Smooth muscle cell (in vitro differentiated cells): Measurements from ENCODE around the gene CEBPE. TPM values are rescaled to one million over a fixed set of nuclear protein-coding genes. Genes with fewer than 3 reads are reported as not detected.
A peak's percentile ranks its signal among the peaks of the same experiment; 100 is the strongest.

Experiments used
- DNase-seq: peaks from one replicate; lab custom pipeline; 2025; ENCODE audit not compliant: unreplicated experiment; lab: John Stamatoyannopoulos, UW
- H2AFZ ChIP-seq: fragments of 200-600 bp; sonication (generic); 2 replicates; pipeline ENCODE4 v1.6.0; 2016; ENCODE audit warnings: antibody characterized with exemption, low read depth, mild to moderate bottlenecking
- H3F3A ChIP-seq: fragments of 200-600 bp; sonication (generic); 2 replicates; pipeline ENCODE4 v1.6.0; 2017; ENCODE audit warnings: antibody characterized with exemption, low read depth
- H3K27ac ChIP-seq: fragments of 200-600 bp; sonication (generic); 2 replicates; pipeline ENCODE4 v1.5.1; 2016; ENCODE audit warnings: low read depth, mild to moderate bottlenecking
- H3K27me3 ChIP-seq: fragments of 200-600 bp; sonication (generic); 2 replicates; pipeline ENCODE4 v1.6.1; 2016; ENCODE audit warnings: low read depth, mild to moderate bottlenecking
- H3K36me3 ChIP-seq: fragments of 200-600 bp; sonication (generic); 2 replicates; pipeline ENCODE4 v1.5.1; 2016; ENCODE audit warnings: low read depth
- H3K4me1 ChIP-seq: fragments of 200-600 bp; sonication (generic); 2 replicates; pipeline ENCODE4 v1.5.1; 2016; ENCODE audit warnings: low read depth
- H3K4me2 ChIP-seq: fragments of 200-600 bp; sonication (generic); 2 replicates; pipeline ENCODE4 v1.6.0; 2016; ENCODE audit warnings: mild to moderate bottlenecking
- H3K4me3 ChIP-seq: fragments of 200-600 bp; sonication (generic); 2 replicates; pipeline ENCODE4 v1.5.1; 2016; ENCODE audit warnings: mild to moderate bottlenecking
- H3K79me2 ChIP-seq: fragments of 200-600 bp; sonication (generic); 2 replicates; pipeline ENCODE4 v1.6.0; 2016; ENCODE audit warnings: low read depth, mild to moderate bottlenecking
- H3K9ac ChIP-seq: fragments of 200-600 bp; sonication (generic); 2 replicates; pipeline ENCODE4 v1.6.0; 2016; ENCODE audit warnings: low read depth
- H3K9me3 ChIP-seq: fragments of 200-600 bp; sonication (generic); replicated peaks from 2 replicates; pipeline ENCODE4 v1.5.1; 2016; ENCODE audit warnings: low read depth
- H4K20me1 ChIP-seq: fragments of 200-600 bp; sonication (generic); 2 replicates; pipeline ENCODE4 v1.6.0; 2016; ENCODE audit warnings: low read depth
- WGBS: methylation state at CpG from one replicate; pipeline ENCODE4 v1.1.7; 2016; ENCODE audit warnings: low lambda C conversion rate; 5-methylcytosine and 5-hydroxymethylcytosine counted together
- polyA plus RNA-seq: library from polyadenylated mRNA; unstranded; fragments of >200 nt; fragmentation: Nextera tagmentation; extraction: Ambion mirVana; gene quantifications from 2 replicates; pipeline ENCODE4 v1.2.1, GENCODE V29; 2016
- small RNA-seq: library from RNA; depleted of rRNA; stranded (forward); fragments of <200 nt; gene quantifications from one replicate; pipeline ENCODE3, GENCODE V24; 2014
- total RNA-seq: library from RNA; depleted of rRNA; stranded (reverse); fragments of >200 nt; gene quantifications from 2 replicates; pipeline ENCODE4 v1.2.3, GENCODE V29; 2014
- TF ChIP-seq, protein P1 (sequence below): fragments of 200-600 bp; sonication (generic); IDR thresholded peaks from 2 replicates; pipeline ENCODE4 v1.5.1; 2017; ENCODE audit warnings: borderline replicate concordance, mild to moderate bottlenecking, antibody characterized with exemption; ENCODE audit not compliant: insufficient read depth, poor library complexity, severe bottlenecking

Gene CEBPE
- total and polyA plus RNA-seq, 2 experiments from 2014 or later, result not detected

DNA sequence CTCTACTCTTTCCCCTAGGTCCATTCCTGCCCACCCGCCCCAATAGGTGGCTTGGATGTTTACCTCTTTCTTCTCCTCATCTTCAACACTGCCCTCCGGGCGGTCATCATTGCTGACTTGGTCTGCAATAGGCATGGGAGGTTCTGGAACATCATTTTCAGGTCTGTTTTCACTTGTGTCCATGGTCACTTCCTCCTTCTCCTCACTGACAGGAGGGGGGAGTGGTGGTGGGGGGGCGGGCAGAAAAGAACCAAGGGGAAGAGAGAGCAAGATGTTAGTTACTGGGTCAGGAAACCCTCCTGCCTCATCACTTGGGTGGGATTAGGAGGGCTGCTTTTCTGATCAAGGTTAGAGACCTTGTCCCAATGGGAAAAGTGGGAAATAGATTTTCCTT is 49.6 kb downstream of the CEBPE start:
- Histone ChIP-seq H3K27me3 (no peaks in the 10 kb centered on the region), H3K4me3 (no peak overlapping the region), H3K27ac (peak overlapping the region; percentile 52), H2AFZ (no peak overlapping the region), H3K79me2 (peaks cover 62% of the 10 kb centered on the region), H3K4me2 (peak overlapping the region; percentile 44), H3K36me3 (peaks cover 7% of the 10 kb centered on the region), H3F3A (peaks cover 35% of the 10 kb centered on the region), H3K9ac (peak overlapping the region; percentile 11), H3K9me3 (no peaks in the 10 kb centered on the region), H3K4me1 (peaks cover 26% of the 10 kb centered on the region), H4K20me1 (peaks cover 54% of the 10 kb centered on the region)
- TF ChIP-seq, protein P1, sequence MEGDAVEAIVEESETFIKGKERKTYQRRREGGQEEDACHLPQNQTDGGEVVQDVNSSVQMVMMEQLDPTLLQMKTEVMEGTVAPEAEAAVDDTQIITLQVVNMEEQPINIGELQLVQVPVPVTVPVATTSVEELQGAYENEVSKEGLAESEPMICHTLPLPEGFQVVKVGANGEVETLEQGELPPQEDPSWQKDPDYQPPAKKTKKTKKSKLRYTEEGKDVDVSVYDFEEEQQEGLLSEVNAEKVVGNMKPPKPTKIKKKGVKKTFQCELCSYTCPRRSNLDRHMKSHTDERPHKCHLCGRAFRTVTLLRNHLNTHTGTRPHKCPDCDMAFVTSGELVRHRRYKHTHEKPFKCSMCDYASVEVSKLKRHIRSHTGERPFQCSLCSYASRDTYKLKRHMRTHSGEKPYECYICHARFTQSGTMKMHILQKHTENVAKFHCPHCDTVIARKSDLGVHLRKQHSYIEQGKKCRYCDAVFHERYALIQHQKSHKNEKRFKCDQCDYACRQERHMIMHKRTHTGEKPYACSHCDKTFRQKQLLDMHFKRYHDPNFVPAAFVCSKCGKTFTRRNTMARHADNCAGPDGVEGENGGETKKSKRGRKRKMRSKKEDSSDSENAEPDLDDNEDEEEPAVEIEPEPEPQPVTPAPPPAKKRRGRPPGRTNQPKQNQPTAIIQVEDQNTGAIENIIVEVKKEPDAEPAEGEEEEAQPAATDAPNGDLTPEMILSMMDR, result no peak
- DNase-seq, result no peak
- 57% methylated on average over 4 of the region's 4 CpGs for WGBS

DNA sequence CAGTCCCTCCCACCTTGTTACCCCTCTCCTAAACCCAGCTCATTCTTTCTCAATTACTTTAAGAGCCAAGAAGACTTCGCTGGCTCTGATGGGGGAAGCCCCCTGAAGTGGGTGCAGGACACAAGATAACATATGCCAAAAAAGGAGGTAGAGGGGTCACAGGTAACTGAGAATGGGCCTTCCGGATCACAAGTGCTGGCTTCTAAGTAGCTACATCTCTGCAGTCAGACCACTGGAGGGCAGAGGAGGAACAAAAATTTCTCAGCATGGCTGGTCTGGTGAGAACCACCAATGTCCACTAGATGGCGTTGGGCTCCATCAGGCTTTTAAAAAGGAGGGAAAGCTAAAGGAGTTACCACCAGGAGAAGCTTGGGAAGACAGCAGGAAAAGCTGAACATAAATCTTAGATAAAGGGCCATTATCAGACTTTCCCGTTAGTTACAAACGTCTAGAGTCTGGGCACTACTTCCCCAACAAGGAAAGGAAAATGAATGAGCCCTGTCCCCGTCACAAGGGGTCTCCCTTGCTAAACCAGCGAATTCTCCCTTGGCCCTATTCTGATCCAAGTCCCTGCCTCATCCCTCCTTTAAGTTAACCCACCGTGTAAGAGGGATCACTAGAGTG is 50.2 kb downstream of the CEBPE start:
- peaks cover 62% of the 10 kb centered on the region for H3K79me2 ChIP-seq
- WGBS, result 26% methylated on average over 8 of the region's 8 CpGs
- H3K9ac ChIP-seq, result no peak overlapping the region
- H3K27ac ChIP-seq, result peak overlapping the region; percentile 52
- no peaks in the 10 kb centered on the region for H3K27me3 ChIP-seq
- H3K4me3 ChIP-seq, result no peak overlapping the region
- H3K4me2 ChIP-seq, result peak overlapping the region; percentile 50
- peaks cover 40% of the 10 kb centered on the region for H3F3A ChIP-seq
- H3K9me3 ChIP-seq, result no peaks in the 10 kb centered on the region
- H4K20me1 ChIP-seq, result peaks cover 59% of the 10 kb centered on the region
- H2AFZ ChIP-seq, result no peak overlapping the region
- no peak for DNase-seq
- H3K4me1 ChIP-seq, result peaks cover 26% of the 10 kb centered on the region
- TF ChIP-seq, protein P1, result peak; percentile 95
- H3K36me3 ChIP-seq, result peaks cover 7% of the 10 kb centered on the region

DNA sequence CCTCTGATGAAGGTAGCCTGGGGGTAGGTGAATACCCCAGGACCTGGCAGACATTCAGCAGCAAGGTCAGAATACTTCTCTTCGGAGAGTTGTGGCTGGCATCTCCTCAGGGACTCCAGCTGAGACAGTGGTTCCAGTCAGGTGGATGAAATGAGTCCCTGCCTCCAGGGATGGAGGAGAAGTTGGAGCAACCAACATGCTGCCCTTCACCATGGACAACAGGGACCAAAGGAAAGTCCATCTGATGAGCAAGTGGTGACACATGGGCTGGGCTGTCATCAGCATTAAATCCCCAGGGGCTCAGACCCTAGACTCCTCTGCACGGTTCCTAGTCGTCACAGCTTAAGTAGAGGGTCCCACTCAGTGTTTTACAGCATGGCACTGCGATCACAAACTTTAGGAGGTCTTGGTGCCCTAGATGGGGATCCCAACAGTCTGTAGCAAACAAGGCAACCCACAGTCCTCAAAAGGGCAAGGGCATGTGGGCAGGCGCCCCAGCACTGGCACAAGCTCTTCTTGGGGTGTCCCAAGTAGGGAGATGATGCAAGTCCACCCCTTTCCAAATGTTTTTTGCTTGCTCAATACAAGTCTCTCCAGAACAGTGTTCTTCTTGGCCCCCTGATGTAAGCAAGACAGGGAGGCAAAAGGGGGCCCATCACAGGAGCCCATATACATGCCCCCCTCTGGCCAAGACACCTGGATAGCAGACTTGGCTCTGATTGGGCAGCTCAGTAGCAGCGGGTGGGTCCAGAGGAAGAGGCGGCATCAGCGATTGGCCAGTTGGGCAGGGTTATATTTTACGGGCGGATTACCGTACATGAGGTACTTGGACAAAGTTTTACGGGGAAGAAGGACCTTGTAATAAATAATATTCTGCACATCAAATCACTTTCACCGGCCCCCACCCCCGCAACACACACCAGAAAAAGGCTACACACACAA is 50.9 kb downstream of the CEBPE start:
- 92% methylated on average over 14 of the region's 14 CpGs for WGBS
- H3K9ac ChIP-seq, result no peak overlapping the region
- H3K36me3 ChIP-seq, result peaks cover 7% of the 10 kb centered on the region

More for the DNA sequence above, 50.9 kb downstream of the CEBPE start:
- H3K27ac ChIP-seq, result no peak overlapping the region
- no peak overlapping the region for H3K4me3 ChIP-seq
- H4K20me1 ChIP-seq, result peaks cover 66% of the 10 kb centered on the region
- H3K4me1 ChIP-seq, result peaks cover 26% of the 10 kb centered on the region
- H3K27me3 ChIP-seq, result no peaks in the 10 kb centered on the region
- H3K4me2 ChIP-seq, result peak overlapping the region; percentile 50
- TF ChIP-seq, protein P1, result no peak
- no peak for DNase-seq
- H3K79me2 ChIP-seq, result peaks cover 58% of the 10 kb centered on the region
- H3F3A ChIP-seq, result peaks cover 44% of the 10 kb centered on the region
- H3K9me3 ChIP-seq, result no peaks in the 10 kb centered on the region
- H2AFZ ChIP-seq, result no peak overlapping the region

Small RNA genes lying within 50 kb of the gene (small RNA-seq; reads per million reads assigned to genes)
- gene RNU6-1138P, result 0.08 reads per million

Other genes with a start within 250 kb of the CEBPE start
- 32.4 and 38.8 TPM in 2 replicates for gene LRP10, start 247.5 kb downstream of the CEBPE start, total RNA-seq
- gene LRP10, start 247.5 kb downstream of the CEBPE start, polyA plus RNA-seq, result 81.2 and 87.1 TPM in 2 replicates
- gene REM2, start 236.0 kb downstream of the CEBPE start, total RNA-seq, result 0.22 and 2.6 TPM in 2 replicates
- 1.6 and 5.9 TPM in 2 replicates for gene REM2, start 236.0 kb downstream of the CEBPE start, polyA plus RNA-seq
- 69.8 and 112 TPM in 2 replicates for gene RBM23, start 200.1 kb downstream of the CEBPE start, total RNA-seq
- 59.3 and 72.4 TPM in 2 replicates for gene RBM23, start 200.1 kb downstream of the CEBPE start, polyA plus RNA-seq
- gene PRMT5, start 189.9 kb downstream of the CEBPE start, total RNA-seq, result 50.3 and 81.2 TPM in 2 replicates
- gene PRMT5, start 189.9 kb downstream of the CEBPE start, polyA plus RNA-seq, result 80.0 and 82.1 TPM in 2 replicates
- gene HAUS4, start 162.2 kb downstream of the CEBPE start, total RNA-seq, result 15.6 and 30.2 TPM in 2 replicates
- gene HAUS4, start 162.2 kb downstream of the CEBPE start, polyA plus RNA-seq, result 15.6 and 19.1 TPM in 2 replicates
- 20.7 and 21.2 TPM in 2 replicates for gene AJUBA, start 136.7 kb downstream of the CEBPE start, total RNA-seq
- gene AJUBA, start 136.7 kb downstream of the CEBPE start, polyA plus RNA-seq, result 19.8 and 23.8 TPM in 2 replicates
- 10.2 and 11.9 TPM in 2 replicates for gene C14orf93, start 109.1 kb downstream of the CEBPE start, total RNA-seq
- 6.7 and 8.4 TPM in 2 replicates for gene C14orf93, start 109.1 kb downstream of the CEBPE start, polyA plus RNA-seq
- gene PSMB5, start 84.4 kb downstream of the CEBPE start, total RNA-seq, result 161 and 183 TPM in 2 replicates
- 372 and 374 TPM in 2 replicates for gene PSMB5, start 84.4 kb downstream of the CEBPE start, polyA plus RNA-seq
- not detected in 2 replicates for gene PSMB11, start 77.0 kb downstream of the CEBPE start, total RNA-seq
- not detected in 2 replicates for gene PSMB11, start 77.0 kb downstream of the CEBPE start, polyA plus RNA-seq
- gene CDH24, start 61.7 kb downstream of the CEBPE start, total RNA-seq, result 3.6 and 5.5 TPM in 2 replicates
- 6.9 and 8.0 TPM in 2 replicates for gene CDH24, start 61.7 kb downstream of the CEBPE start, polyA plus RNA-seq
- 64.5 and 69.0 TPM in 2 replicates for gene ACIN1, start 24.1 kb downstream of the CEBPE start, total RNA-seq
- gene ACIN1, start 24.1 kb downstream of the CEBPE start, polyA plus RNA-seq, result 33.7 and 39.3 TPM in 2 replicates
- gene C14orf119, start 23.8 kb downstream of the CEBPE start, total RNA-seq, result 54.1 and 57.2 TPM in 2 replicates
- gene C14orf119, start 23.8 kb downstream of the CEBPE start, polyA plus RNA-seq, result 119 and 130 TPM in 2 replicates
- gene CIROP, start 14.3 kb downstream of the CEBPE start, total RNA-seq, result not detected in 2 replicates
- gene CIROP, start 14.3 kb downstream of the CEBPE start, polyA plus RNA-seq, result not detected in 2 replicates
- 16.4 and 18.9 TPM in 2 replicates for gene SLC7A8, start 64.4 kb upstream of the CEBPE start, total RNA-seq
- 26.0 and 29.1 TPM in 2 replicates for gene SLC7A8, start 64.4 kb upstream of the CEBPE start, polyA plus RNA-seq
- gene RNF212B, start 118.7 kb upstream of the CEBPE start, total RNA-seq, result not detected in 2 replicates
- gene RNF212B, start 118.7 kb upstream of the CEBPE start, polyA plus RNA-seq, result not detected in 2 replicates
- gene HOMEZ, start 166.9 kb upstream of the CEBPE start, total RNA-seq, result 5.0 and 5.4 TPM in 2 replicates
- 4.9 and 5.1 TPM in 2 replicates for gene HOMEZ, start 166.9 kb upstream of the CEBPE start, polyA plus RNA-seq
- 1.7 and 2.0 TPM in 2 replicates for gene PPP1R3E, start 183.6 kb upstream of the CEBPE start, total RNA-seq
- gene PPP1R3E, start 183.6 kb upstream of the CEBPE start, polyA plus RNA-seq, result 0.71 and 1.5 TPM in 2 replicates
- gene BCL2L2, start 187.6 kb upstream of the CEBPE start, total RNA-seq, result 11.7 and 13.2 TPM in 2 replicates
- 1.6 and 2.0 TPM in 2 replicates for gene BCL2L2, start 187.6 kb upstream of the CEBPE start, polyA plus RNA-seq
- 48.3 and 52.3 TPM in 2 replicates for gene PABPN1, start 202.2 kb upstream of the CEBPE start, total RNA-seq
- gene PABPN1, start 202.2 kb upstream of the CEBPE start, polyA plus RNA-seq, result 139 and 156 TPM in 2 replicates
- gene SLC22A17, start 233.6 kb upstream of the CEBPE start, total RNA-seq, result 70.3 and 81.0 TPM in 2 replicates
- 127 and 134 TPM in 2 replicates for gene SLC22A17, start 233.6 kb upstream of the CEBPE start, polyA plus RNA-seq
- gene EFS, start 245.9 kb upstream of the CEBPE start, total RNA-seq, result 16.2 and 23.9 TPM in 2 replicates
- 41.3 and 43.9 TPM in 2 replicates for gene EFS, start 245.9 kb upstream of the CEBPE start, polyA plus RNA-seq